ENCODE measurements around the gene LRRC9. TPM values are rescaled to one million over a fixed set of nuclear protein-coding genes. Genes with fewer than 3 reads are reported as not detected.
"Not testable (repeated sequence)": the region's sequence is repeated elsewhere in the genome, so short reads cannot be mapped to it uniquely, and the experiment has no call there.

The LRRC9 gene
- total RNA-seq, 1 donor from 2014 or later: 0.38 TPM

DNA sequence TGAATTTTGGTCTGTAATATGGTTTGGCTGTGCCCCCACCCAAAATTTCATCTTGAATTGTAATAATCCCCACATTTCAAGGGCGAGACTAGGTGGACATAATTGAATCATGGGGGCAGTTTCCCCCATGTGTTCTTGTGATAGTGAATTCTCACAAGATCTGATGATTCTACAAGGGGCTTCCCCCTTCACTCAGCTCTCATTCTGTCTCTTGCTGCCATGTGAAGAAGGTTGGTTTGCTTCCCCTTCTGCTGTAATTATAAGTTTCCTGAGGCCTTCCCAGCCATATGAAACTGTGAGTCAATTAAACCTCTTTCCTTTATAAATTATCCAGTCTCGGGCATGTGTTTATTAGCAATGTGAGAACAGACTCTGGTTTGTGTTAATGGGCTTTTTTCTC, 5.9 kb downstream of the LRRC9 start:
- Mint-ChIP-seq H3K27ac (ENCODE audit: unreplicated experiment) (no peak overlapping the region), H3K4me3 (ENCODE audit: unreplicated experiment) (no peak overlapping the region), H3K9me3 (ENCODE audit: unreplicated experiment) (no peaks in the 10 kb centered on the region), H3K27me3 (ENCODE audit: unreplicated experiment) (no peaks in the 10 kb centered on the region), H3K36me3 (ENCODE audit: low read depth, unreplicated experiment) (no peaks in the 10 kb centered on the region), H3K4me1 (ENCODE audit: unreplicated experiment) (no peaks in the 10 kb centered on the region)
- TF ChIP-seq, protein P1, sequence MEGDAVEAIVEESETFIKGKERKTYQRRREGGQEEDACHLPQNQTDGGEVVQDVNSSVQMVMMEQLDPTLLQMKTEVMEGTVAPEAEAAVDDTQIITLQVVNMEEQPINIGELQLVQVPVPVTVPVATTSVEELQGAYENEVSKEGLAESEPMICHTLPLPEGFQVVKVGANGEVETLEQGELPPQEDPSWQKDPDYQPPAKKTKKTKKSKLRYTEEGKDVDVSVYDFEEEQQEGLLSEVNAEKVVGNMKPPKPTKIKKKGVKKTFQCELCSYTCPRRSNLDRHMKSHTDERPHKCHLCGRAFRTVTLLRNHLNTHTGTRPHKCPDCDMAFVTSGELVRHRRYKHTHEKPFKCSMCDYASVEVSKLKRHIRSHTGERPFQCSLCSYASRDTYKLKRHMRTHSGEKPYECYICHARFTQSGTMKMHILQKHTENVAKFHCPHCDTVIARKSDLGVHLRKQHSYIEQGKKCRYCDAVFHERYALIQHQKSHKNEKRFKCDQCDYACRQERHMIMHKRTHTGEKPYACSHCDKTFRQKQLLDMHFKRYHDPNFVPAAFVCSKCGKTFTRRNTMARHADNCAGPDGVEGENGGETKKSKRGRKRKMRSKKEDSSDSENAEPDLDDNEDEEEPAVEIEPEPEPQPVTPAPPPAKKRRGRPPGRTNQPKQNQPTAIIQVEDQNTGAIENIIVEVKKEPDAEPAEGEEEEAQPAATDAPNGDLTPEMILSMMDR (IDR thresholded peaks at IDR 0.05; ENCODE audit: unreplicated experiment): no peak
- no peak for DNase-seq (ENCODE audit: low spot score)

- H3K9me3 Mint-ChIP-seq (ENCODE audit: unreplicated experiment): no peaks in the 10 kb centered on the region
- TF ChIP-seq, protein P1 (IDR thresholded peaks at IDR 0.05; ENCODE audit: unreplicated experiment): no peak
- DNase-seq (ENCODE audit: low spot score): no peak
- H3K27ac Mint-ChIP-seq (ENCODE audit: unreplicated experiment): no peak overlapping the region
- peaks cover 2% of the 10 kb centered on the region for H3K4me1 Mint-ChIP-seq (ENCODE audit: unreplicated experiment)
- H3K27me3 Mint-ChIP-seq (ENCODE audit: unreplicated experiment): no peaks in the 10 kb centered on the region
- no peaks in the 10 kb centered on the region for H3K36me3 Mint-ChIP-seq (ENCODE audit: low read depth, unreplicated experiment)
- H3K4me3 Mint-ChIP-seq (ENCODE audit: unreplicated experiment): no peak overlapping the region
These were observed 6.6 kb downstream of the LRRC9 start for GRCh38 chr14:59926534-59926933.

- TF ChIP-seq, protein P1 (IDR thresholded peaks at IDR 0.05; ENCODE audit: unreplicated experiment): no peak
- Mint-ChIP-seq H3K36me3 (ENCODE audit: low read depth, unreplicated experiment) (no peaks in the 10 kb centered on the region), H3K27me3 (ENCODE audit: unreplicated experiment) (no peaks in the 10 kb centered on the region), H3K27ac (ENCODE audit: unreplicated experiment) (no peak overlapping the region), H3K9me3 (ENCODE audit: unreplicated experiment) (no peaks in the 10 kb centered on the region), H3K4me3 (ENCODE audit: unreplicated experiment) (no peak overlapping the region), H3K4me1 (ENCODE audit: unreplicated experiment) (peaks cover 2% of the 10 kb centered on the region)
- no peak for DNase-seq (ENCODE audit: low spot score)
These were observed 11.3 kb downstream of the LRRC9 start for GRCh38 chr14:59931237-59931636.

DNA sequence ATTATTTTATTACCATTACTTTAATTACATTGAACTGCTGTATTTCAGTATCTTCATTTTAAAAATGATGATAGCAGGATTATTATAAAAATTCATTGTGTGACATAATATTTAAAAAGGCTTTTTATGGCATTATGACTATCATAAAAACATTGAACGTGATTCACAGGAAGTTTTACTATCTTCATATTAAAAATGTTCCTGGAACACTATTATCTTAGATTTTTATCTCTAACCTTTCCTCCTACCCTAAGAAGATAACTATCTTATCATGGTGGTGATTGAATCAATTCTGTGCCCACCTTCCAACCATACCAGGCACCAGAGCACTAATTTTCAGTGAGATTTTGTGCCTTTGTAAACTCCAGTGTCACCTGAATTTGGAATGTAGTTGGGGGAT, 16.2 kb downstream of the LRRC9 start:
- DNase-seq (ENCODE audit: low spot score): no peak
- peaks cover 2% of the 10 kb centered on the region for H3K4me1 Mint-ChIP-seq (ENCODE audit: unreplicated experiment)
- H3K9me3 Mint-ChIP-seq (ENCODE audit: unreplicated experiment): no peaks in the 10 kb centered on the region
- H3K4me3 Mint-ChIP-seq (ENCODE audit: unreplicated experiment): no peak overlapping the region
- H3K27me3 Mint-ChIP-seq (ENCODE audit: unreplicated experiment): no peaks in the 10 kb centered on the region
- TF ChIP-seq, protein P1 (IDR thresholded peaks at IDR 0.05; ENCODE audit: unreplicated experiment): no peak
- H3K27ac Mint-ChIP-seq (ENCODE audit: unreplicated experiment): no peak overlapping the region
- H3K36me3 Mint-ChIP-seq (ENCODE audit: low read depth, unreplicated experiment): no peaks in the 10 kb centered on the region

DNA sequence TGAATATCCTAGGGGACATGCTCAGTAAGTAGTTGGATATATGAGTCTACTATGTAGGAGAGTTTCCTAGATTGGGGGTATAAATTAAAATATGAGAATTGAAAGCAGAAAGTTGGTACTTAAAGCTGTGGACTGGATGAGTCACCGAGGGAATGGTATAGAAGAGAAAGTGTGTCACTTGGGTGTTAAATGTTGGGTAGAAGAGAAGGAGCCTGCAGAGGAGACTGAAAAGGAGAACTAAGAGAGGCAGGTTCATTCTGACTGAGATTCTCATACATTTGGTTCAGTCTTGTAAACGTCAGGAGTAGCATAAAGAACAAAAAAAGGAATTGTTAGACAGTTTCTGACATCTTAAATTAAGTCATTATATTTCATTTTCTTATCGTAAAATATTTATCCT, 19.9 kb downstream of the LRRC9 start:
- Mint-ChIP-seq H3K4me3 (ENCODE audit: unreplicated experiment) (no peak overlapping the region), H3K27me3 (ENCODE audit: unreplicated experiment) (no peaks in the 10 kb centered on the region), H3K9me3 (ENCODE audit: unreplicated experiment) (no peaks in the 10 kb centered on the region), H3K36me3 (ENCODE audit: low read depth, unreplicated experiment) (no peaks in the 10 kb centered on the region), H3K4me1 (ENCODE audit: unreplicated experiment) (no peaks in the 10 kb centered on the region), H3K27ac (ENCODE audit: unreplicated experiment) (no peak overlapping the region)
- no peak for DNase-seq (ENCODE audit: low spot score)
- TF ChIP-seq, protein P1 (IDR thresholded peaks at IDR 0.05; ENCODE audit: unreplicated experiment): no peak

- not testable (repeated sequence) for H3K9me3 Mint-ChIP-seq (ENCODE audit: unreplicated experiment); H3K27me3 Mint-ChIP-seq (ENCODE audit: unreplicated experiment); H3K4me1 Mint-ChIP-seq (ENCODE audit: unreplicated experiment); H3K36me3 Mint-ChIP-seq (ENCODE audit: low read depth, unreplicated experiment); H3K27ac Mint-ChIP-seq (ENCODE audit: unreplicated experiment); H3K4me3 Mint-ChIP-seq (ENCODE audit: unreplicated experiment); DNase-seq (ENCODE audit: low spot score)
These were observed 22.4 kb downstream of the LRRC9 start for GRCh38 chr14:59942296-59942862.

All from endothelial cell (in vitro differentiated cells).